ENCODE results near the gene PDXDC1.

DNA sequence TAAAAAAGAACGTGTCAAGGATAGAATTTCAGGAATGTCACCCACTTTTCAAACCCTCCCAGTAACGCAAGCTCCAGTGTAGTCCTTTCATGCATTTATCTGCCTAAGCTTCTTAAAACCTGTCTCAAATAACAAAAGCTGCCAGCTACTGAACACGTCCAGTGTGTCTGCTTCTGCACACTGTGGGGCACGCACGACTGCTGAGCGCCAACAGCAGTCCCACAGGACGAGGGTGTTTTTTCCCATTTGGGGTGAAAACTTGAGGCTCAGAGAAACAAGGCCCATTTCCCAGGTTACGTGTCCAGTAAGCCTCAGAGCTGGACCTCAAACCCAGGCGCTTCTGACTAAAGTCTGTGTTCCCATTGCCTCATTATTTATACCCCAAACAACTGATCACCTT is 63.9 kb downstream of the PDXDC1 start:
- no peak for TF ChIP-seq POLR2A (IDR thresholded peaks at IDR 0.05)
- TF ChIP-seq, protein P1, sequence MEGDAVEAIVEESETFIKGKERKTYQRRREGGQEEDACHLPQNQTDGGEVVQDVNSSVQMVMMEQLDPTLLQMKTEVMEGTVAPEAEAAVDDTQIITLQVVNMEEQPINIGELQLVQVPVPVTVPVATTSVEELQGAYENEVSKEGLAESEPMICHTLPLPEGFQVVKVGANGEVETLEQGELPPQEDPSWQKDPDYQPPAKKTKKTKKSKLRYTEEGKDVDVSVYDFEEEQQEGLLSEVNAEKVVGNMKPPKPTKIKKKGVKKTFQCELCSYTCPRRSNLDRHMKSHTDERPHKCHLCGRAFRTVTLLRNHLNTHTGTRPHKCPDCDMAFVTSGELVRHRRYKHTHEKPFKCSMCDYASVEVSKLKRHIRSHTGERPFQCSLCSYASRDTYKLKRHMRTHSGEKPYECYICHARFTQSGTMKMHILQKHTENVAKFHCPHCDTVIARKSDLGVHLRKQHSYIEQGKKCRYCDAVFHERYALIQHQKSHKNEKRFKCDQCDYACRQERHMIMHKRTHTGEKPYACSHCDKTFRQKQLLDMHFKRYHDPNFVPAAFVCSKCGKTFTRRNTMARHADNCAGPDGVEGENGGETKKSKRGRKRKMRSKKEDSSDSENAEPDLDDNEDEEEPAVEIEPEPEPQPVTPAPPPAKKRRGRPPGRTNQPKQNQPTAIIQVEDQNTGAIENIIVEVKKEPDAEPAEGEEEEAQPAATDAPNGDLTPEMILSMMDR (IDR thresholded peaks at IDR 0.05) = no peak
